ENCODE measurements around the gene WDR20.

- TF ChIP-seq CTCF (IDR thresholded peaks at IDR 0.05) (no peak), ZFX (IDR thresholded peaks at IDR 0.05; ENCODE audit: borderline replicate concordance) (no peak)
These were observed 5.2 kb downstream of the WDR20 start for GRCh38 chr14:102144914-102145313.
